ENCODE data around the gene UBP1. TPM values are rescaled to one million over a fixed set of nuclear protein-coding genes. Genes with fewer than 3 reads are reported as not detected.
A peak's percentile ranks its signal among the peaks of the same experiment; 100 is the strongest.
"Not testable (repeated sequence)": the region's sequence is repeated elsewhere in the genome, so short reads cannot be mapped to it uniquely, and the experiment has no call there.

The UBP1 gene
- total and polyA plus RNA-seq, 2 donors (not counting 1 experiment from before 2014, with no cell fraction given) = 48.1 to 99.7 TPM

GRCh38 chr3:33355611-33356010 is 84.6 kb downstream of the UBP1 start:
- H3K36me3 ChIP-seq (ENCODE audit: control insufficient read depth, insufficient read depth, low read length) = no peaks in the 10 kb centered on the region
- H2AFZ ChIP-seq (ENCODE audit: low read length) = no peak overlapping the region
- no peak overlapping the region for H3K9ac ChIP-seq (ENCODE audit: insufficient read depth, low read length)
- peak; percentile 77 to 78 for DNase-seq (ENCODE audit: low read depth in 2 of 2)
- H3K79me2 ChIP-seq (ENCODE audit: control insufficient read depth, insufficient read depth, low read length) = no peaks in the 10 kb centered on the region
- peak overlapping the region; percentile 9 for H3K4me2 ChIP-seq (ENCODE audit: extremely low read depth, insufficient read depth, low read length)
- H3K27me3 ChIP-seq (ENCODE audit: control insufficient read depth, insufficient read depth, low read length) = no peaks in the 10 kb centered on the region
- H3K4me1 ChIP-seq (ENCODE audit: control insufficient read depth, extremely low read depth, insufficient read depth, low read length) = peaks cover 2% of the 10 kb centered on the region
- TF ChIP-seq CTCF (conservative IDR thresholded peaks at IDR 0.05 in 1 of 2, IDR thresholded peaks at IDR 0.05 in 1 of 2; ENCODE audit: low read depth in 1 of 2, low read length in 2 of 2) = no peak
- TF ChIP-seq EZH2 (IDR thresholded peaks at IDR 0.05; ENCODE audit: low read length, missing control alignments) = no peak
- H3K9me3 ChIP-seq (ENCODE audit: control insufficient read depth, insufficient read depth, low read depth, low read length) = no peaks in the 10 kb centered on the region
- H3K4me3 ChIP-seq (replicated peaks in 1 of 4; ENCODE audit: control extremely low read depth in 1 of 4, insufficient read depth in 1 of 4, low read depth in 3 of 4, low read length in 4 of 4) = peak overlapping the region in 1 of 4 experiments; percentile 19
- H3K27ac ChIP-seq (ENCODE audit: insufficient read depth, low read length) = no peak overlapping the region
- no peaks in the 10 kb centered on the region for H4K20me1 ChIP-seq (ENCODE audit: control insufficient read depth, extremely low read depth, insufficient read depth, low read length)

GRCh38 chr3:33339758-33340157 is 100.4 kb downstream of the UBP1 start:
- Histone ChIP-seq H2AFZ (ENCODE audit: low read length) (no peak overlapping the region), H4K20me1 (ENCODE audit: control insufficient read depth, extremely low read depth, insufficient read depth, low read length) (no peaks in the 10 kb centered on the region), H3K27me3 (ENCODE audit: control insufficient read depth, insufficient read depth, low read length) (no peaks in the 10 kb centered on the region), H3K36me3 (ENCODE audit: control insufficient read depth, insufficient read depth, low read length) (no peaks in the 10 kb centered on the region), H3K4me1 (ENCODE audit: control insufficient read depth, extremely low read depth, insufficient read depth, low read length) (no peaks in the 10 kb centered on the region), H3K4me2 (ENCODE audit: extremely low read depth, insufficient read depth, low read length) (no peak overlapping the region), H3K9me3 (ENCODE audit: control insufficient read depth, insufficient read depth, low read depth, low read length) (no peaks in the 10 kb centered on the region), H3K27ac (ENCODE audit: insufficient read depth, low read length) (no peak overlapping the region), H3K79me2 (ENCODE audit: control insufficient read depth, insufficient read depth, low read length) (no peaks in the 10 kb centered on the region), H3K4me3 (replicated peaks in 1 of 4; ENCODE audit: control extremely low read depth in 1 of 4, insufficient read depth in 1 of 4, low read depth in 3 of 4, low read length in 4 of 4) (no peak overlapping the region), H3K9ac (ENCODE audit: insufficient read depth, low read length) (no peak overlapping the region)
- TF ChIP-seq EZH2 (IDR thresholded peaks at IDR 0.05; ENCODE audit: low read length, missing control alignments) = no peak
- no peak for TF ChIP-seq CTCF (conservative IDR thresholded peaks at IDR 0.05 in 1 of 2, IDR thresholded peaks at IDR 0.05 in 1 of 2; ENCODE audit: low read depth in 1 of 2, low read length in 2 of 2)
- no peak for DNase-seq (ENCODE audit: low read depth in 2 of 2)

- peak in 1 of 2 donors; percentile 42 for DNase-seq (ENCODE audit: low read depth in 2 of 2)
- not testable (repeated sequence) for H3K27ac ChIP-seq (ENCODE audit: insufficient read depth, low read length); H3K36me3 ChIP-seq (ENCODE audit: control insufficient read depth, insufficient read depth, low read length); H4K20me1 ChIP-seq (ENCODE audit: control insufficient read depth, extremely low read depth, insufficient read depth, low read length); H3K9me3 ChIP-seq (ENCODE audit: control insufficient read depth, insufficient read depth, low read depth, low read length); H3K9ac ChIP-seq (ENCODE audit: insufficient read depth, low read length); H3K79me2 ChIP-seq (ENCODE audit: control insufficient read depth, insufficient read depth, low read length); H2AFZ ChIP-seq (ENCODE audit: low read length); H3K4me2 ChIP-seq (ENCODE audit: extremely low read depth, insufficient read depth, low read length); H3K4me1 ChIP-seq (ENCODE audit: control insufficient read depth, extremely low read depth, insufficient read depth, low read length); H3K27me3 ChIP-seq (ENCODE audit: control insufficient read depth, insufficient read depth, low read length); H3K4me3 ChIP-seq (replicated peaks in 1 of 4; ENCODE audit: control extremely low read depth in 1 of 4, insufficient read depth in 1 of 4, low read depth in 3 of 4, low read length in 4 of 4)
Measured at GRCh38 chr3:33338936-33339465, 101.2 kb downstream of the UBP1 start.

Other genes starting within 250 kb of the UBP1 start
- gene SUSD5, start 221.6 kb downstream of the UBP1 start, total RNA-seq = 0.51 and 2.3 TPM in 2 replicates
- 0.75 and 1.4 TPM in 2 replicates for gene SUSD5, start 221.6 kb downstream of the UBP1 start, polyA plus RNA-seq
- gene FBXL2, start 163.0 kb downstream of the UBP1 start, total RNA-seq = 8.7 and 16.2 TPM in 2 replicates
- 16.0 and 26.5 TPM in 2 replicates for gene FBXL2, start 163.0 kb downstream of the UBP1 start, polyA plus RNA-seq

Measured in fibroblast of lung (primary cell).